ENCODE data around the gene TOR4A. TPM values are rescaled to one million over a fixed set of nuclear protein-coding genes. Genes with fewer than 3 reads are reported as not detected.

Gene TOR4A
- total RNA-seq, 2 experiments from 2014 or later: 0.67 to 0.80 TPM

- ATAC-seq (ENCODE audit: poor library complexity): no peak
- POLR2A ChIA-PET: interaction anchor here (1.7 kb wide), 1 partner anchor 10 kb away, joined by 5 read pairs; the partner anchor contains the start of gene NRARP
- H3K27me3 Mint-ChIP-seq: no peaks in the 10 kb centered on the region
- no peak for TF ChIP-seq CTCF (IDR thresholded peaks at IDR 0.05)
- Histone ChIP-seq H3K36me3 (ENCODE audit: insufficient read depth, low read length) (no peaks in the 10 kb centered on the region), H3K9me3 (ENCODE audit: control insufficient read depth in 1 of 2, insufficient read depth in 1 of 2, low read length in 2 of 2) (peaks cover 0 to 5% of the 10 kb centered on the region in 2 experiments), H3K4me3 (ENCODE audit: low read length) (no peak overlapping the region), H3K27me3 (ENCODE audit: control insufficient read depth in 1 of 2, insufficient read depth in 2 of 2, low read length in 2 of 2) (peaks cover 9 to 15% of the 10 kb centered on the region in 2 experiments), H3K4me1 (ENCODE audit: insufficient read depth, low read length) (peaks cover 23% of the 10 kb centered on the region), H3K27ac (ENCODE audit: low read depth in 1 of 2, low read length in 2 of 2) (no peak overlapping the region)
- no peaks in the 10 kb centered on the region for H3K36me3 Mint-ChIP-seq (ENCODE audit: low read depth)
- H3K27ac Mint-ChIP-seq: no peak overlapping the region
- no peak overlapping the region for H3K4me3 Mint-ChIP-seq
- CTCF ChIA-PET: no interaction called here
- H3K4me1 Mint-ChIP-seq (ENCODE audit: low read depth): no peaks in the 10 kb centered on the region
- DNase-seq: peak in 2 of 14 experiments; percentile 6 to 22
- intact Hi-C loops (cut with DNase I, micrococcal nuclease): no loop called here
- no peaks in the 10 kb centered on the region for H3K9me3 Mint-ChIP-seq
Observed at GRCh38 chr9:137311986-137312851, 34.7 kb downstream of the TOR4A start.

- Mint-ChIP-seq H3K9me3 (no peaks in the 10 kb centered on the region), H3K36me3 (ENCODE audit: low read depth) (no peaks in the 10 kb centered on the region), H3K4me1 (ENCODE audit: low read depth) (no peaks in the 10 kb centered on the region), H3K4me3 (no peak overlapping the region), H3K27ac (no peak overlapping the region), H3K27me3 (no peaks in the 10 kb centered on the region)
- Histone ChIP-seq H3K9me3 (ENCODE audit: control insufficient read depth in 1 of 2, insufficient read depth in 1 of 2, low read length in 2 of 2) (peaks cover 0 to 5% of the 10 kb centered on the region in 2 experiments), H3K27me3 (ENCODE audit: control insufficient read depth in 1 of 2, insufficient read depth in 2 of 2, low read length in 2 of 2) (peaks cover 9 to 17% of the 10 kb centered on the region in 2 experiments), H3K27ac (ENCODE audit: low read depth in 1 of 2, low read length in 2 of 2) (no peak overlapping the region), H3K36me3 (ENCODE audit: insufficient read depth, low read length) (no peaks in the 10 kb centered on the region), H3K4me1 (ENCODE audit: insufficient read depth, low read length) (peaks cover 23% of the 10 kb centered on the region), H3K4me3 (ENCODE audit: low read length) (no peak overlapping the region)
- intact Hi-C loops (cut with DNase I, micrococcal nuclease): no loop called here
- ATAC-seq (ENCODE audit: poor library complexity) (no peak), DNase-seq (peak in 2 of 14 experiments; percentile 1 to 18)
- no peak for TF ChIP-seq CTCF (IDR thresholded peaks at IDR 0.05)
- ChIA-PET POLR2A (interaction anchor here (1.7 kb wide), 1 partner anchor 11 kb away, joined by 5 read pairs; the partner anchor contains the start of gene NRARP), CTCF (no interaction called here)
Observed at GRCh38 chr9:137312852-137313325, 35.4 kb downstream of the TOR4A start.

GRCh38 chr9:137313326-137313936 is 35.9 kb downstream of the TOR4A start:
- no peaks in the 10 kb centered on the region for H3K36me3 ChIP-seq (ENCODE audit: insufficient read depth, low read length)
- Mint-ChIP-seq H3K36me3 (ENCODE audit: low read depth) (no peaks in the 10 kb centered on the region), H3K27ac (no peak overlapping the region), H3K27me3 (no peaks in the 10 kb centered on the region), H3K4me3 (no peak overlapping the region), H3K9me3 (no peaks in the 10 kb centered on the region), H3K4me1 (ENCODE audit: low read depth) (no peaks in the 10 kb centered on the region)
- POLR2A ChIA-PET: interaction anchor here (1.7 kb wide), 1 partner anchor 11 kb away, joined by 5 read pairs; the partner anchor contains the start of gene NRARP
- TF ChIP-seq CTCF (IDR thresholded peaks at IDR 0.05): no peak
- ATAC-seq (ENCODE audit: poor library complexity) (no peak), DNase-seq (peak in 1 of 14 experiments; percentile 0)
- peaks cover 23% of the 10 kb centered on the region for H3K4me1 ChIP-seq (ENCODE audit: insufficient read depth, low read length)
- intact Hi-C loops (cut with DNase I, micrococcal nuclease): no loop called here
- CTCF ChIA-PET: no interaction called here
- no peak overlapping the region for H3K4me3 ChIP-seq (ENCODE audit: low read length)
- H3K9me3 ChIP-seq (ENCODE audit: control insufficient read depth in 1 of 2, insufficient read depth in 1 of 2, low read length in 2 of 2): peaks cover 0 to 5% of the 10 kb centered on the region in 2 experiments
- no peak overlapping the region for H3K27ac ChIP-seq (ENCODE audit: low read depth in 1 of 2, low read length in 2 of 2)
- peaks cover 9 to 17% of the 10 kb centered on the region in 2 experiments for H3K27me3 ChIP-seq (ENCODE audit: control insufficient read depth in 1 of 2, insufficient read depth in 2 of 2, low read length in 2 of 2)

Data from CD4-positive, alpha-beta T cell (primary cell).